G401.6 (cell line): Measurements from ENCODE around the gene SS18L1.

ENCODE experiments used
- FAIRE-seq: peaks from 2 replicates; lab custom pipeline; 2012; peaks lifted over from hg19 to GRCh38; lab: Jason Lieb, UNC

The SS18L1 gene

DNA sequence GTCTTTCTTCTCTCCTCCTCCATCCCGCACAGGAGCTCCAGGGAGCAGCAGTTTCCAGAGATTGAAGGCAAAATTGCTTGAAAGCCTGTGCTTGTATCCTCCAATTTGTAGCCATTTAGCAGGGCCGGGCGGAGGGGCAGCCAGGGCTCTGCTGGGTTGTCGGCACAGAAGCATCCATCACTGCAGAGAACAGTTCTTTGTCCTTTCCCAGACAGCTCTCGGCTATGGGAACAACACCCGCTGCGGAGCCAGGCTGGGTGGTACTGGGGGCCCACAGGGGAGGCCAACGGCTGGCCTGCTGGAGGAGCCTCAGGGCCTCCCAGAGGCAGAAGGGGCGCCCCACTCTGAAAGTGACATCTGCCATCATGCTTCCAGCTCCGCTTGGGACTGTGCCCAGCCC, 68.7 kb downstream of the SS18L1 start:
- no peak for FAIRE-seq

DNA sequence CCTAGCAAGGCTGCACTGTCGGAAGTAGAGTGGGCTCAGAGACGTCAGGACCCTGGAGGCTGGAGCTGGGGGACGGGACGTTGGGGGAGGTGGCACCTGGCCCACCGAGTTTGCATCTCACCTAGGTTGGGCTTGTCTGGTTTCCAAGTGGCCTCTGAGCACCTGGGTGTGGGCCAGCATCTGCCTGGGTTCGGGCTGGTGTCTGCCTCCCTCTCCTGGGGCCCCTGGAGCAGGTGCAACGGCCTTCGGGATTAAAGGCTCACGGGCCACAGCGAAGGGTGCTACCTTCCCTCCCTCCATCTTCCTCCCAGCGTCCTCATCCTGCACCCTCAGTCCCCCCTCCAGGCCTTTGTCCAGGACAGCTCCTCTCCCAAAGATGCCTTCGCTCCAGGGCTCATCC, 70.5 kb downstream of the SS18L1 start:
- no peak for FAIRE-seq

DNA sequence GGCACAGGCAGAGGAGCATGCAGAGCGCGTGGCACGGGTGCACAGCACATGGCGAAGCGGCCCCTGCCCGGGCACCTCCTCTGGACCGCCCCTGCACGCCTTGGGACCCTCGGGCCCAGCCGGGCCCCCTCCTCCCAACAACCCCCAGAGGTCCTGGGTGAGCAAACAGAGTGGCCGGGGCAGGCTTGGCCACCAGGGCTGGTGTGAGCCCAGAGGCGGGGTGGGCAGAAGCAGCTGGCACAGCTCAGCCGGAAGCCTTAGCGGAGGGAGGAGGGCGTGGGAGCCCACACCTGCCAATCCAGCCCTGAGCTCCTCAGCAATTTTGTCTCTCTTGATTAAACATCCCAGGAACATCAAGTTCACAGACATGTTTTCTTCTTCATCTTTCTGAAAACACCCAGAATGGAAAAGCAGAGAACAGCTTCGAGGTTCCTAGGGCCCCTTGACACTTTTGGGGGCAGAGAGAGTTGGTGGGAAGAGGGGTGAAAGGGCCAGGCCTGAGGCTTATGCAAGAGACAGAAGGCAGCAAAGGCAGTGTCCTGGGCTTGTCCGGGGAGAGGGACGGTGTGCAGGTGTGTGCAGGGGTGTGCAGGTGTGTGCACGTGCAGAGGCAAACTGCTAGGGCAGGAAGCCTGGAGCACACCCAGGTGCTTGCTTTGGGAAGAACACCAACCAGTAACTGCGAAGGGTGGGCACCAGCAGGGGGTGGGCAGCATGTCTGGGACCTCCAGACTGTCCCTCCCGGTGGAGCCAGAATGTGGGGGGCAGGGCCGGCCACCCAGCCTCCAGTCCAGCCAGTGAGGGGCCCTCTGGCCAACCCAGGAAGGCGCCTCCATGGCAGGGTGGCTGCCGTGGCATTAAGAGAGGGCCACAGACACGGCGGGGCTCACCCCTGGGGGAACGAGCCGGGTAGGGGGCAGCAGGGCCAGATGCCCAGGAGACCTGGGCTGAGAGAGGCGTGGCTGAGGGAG, 71.7 kb downstream of the SS18L1 start:
- no peak for FAIRE-seq

DNA sequence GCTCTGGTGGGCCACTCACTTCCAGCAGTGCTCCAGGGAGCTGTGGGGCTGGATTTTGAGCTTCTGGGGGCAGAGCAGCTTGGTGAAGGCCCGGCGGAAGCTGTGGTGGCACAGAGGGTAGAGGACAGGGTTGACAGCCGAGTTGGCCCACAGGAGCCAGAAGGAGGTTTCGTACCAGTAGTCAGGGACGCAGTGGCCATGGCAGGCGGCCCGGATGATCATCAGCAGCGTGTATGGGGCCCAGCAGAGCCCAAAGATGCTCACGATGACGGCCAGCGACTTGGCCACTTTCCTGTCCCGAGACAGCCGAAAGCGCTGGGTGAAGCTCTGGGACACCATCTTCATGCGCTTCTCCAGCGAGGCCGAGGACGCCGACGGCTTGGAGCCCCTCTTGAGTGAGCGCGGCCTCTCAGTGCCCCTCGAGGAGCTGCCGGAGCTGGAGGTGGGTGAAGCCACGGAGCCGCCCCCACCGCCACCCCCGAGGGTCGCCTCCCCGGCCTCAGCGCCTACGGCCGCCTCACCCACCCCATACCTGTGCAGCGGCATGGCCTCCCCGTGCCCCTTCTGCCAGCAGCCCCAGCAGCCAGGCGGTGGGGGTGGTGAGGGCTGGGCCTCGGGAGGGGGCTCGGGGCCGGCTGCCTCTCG, 72.5 kb downstream of the SS18L1 start:
- FAIRE-seq = no peak

DNA sequence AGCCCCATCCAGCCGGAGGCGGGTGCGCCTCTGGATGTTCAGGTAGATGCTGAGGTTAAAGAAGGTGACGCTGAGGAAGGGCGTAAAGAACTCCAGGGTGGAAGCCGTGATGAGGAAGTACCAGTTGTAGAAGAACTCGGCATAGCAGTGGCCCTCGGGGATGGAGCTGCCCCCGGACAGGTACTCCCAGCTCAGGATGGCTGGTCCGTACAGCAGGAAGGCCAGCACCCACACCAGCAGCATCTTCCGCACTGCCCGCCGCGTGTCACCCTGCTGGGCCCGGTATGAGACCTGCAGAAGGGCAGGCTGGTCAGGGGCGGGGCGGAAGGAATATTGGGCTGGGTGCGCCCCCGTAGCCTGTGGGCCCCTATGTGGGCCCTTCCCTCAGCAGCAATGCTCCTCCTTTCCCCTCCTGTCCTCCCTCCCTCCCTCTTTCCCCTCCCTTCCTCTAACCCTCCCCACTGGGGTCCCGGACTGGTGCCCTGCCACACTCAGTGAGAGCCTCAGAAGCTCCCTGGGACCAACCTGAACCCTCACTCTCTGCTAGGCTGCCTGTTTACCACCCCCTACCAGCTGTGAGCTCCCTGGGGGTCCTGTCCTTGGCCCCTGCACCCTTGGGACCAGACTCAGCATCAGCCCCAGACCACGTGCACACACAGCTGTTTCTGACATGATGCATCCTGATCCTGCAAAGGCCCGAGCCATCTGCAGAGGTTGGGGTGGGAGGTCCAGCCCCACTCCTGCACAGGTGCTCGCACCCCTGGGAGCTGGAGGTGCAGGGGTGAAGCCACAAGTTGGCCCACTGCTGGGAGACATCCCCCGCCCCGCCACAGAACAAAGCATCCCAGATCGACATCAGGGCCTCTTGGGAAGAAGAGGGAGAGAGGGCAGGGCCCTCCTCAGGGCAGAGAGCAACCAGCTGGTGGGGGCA, 73.3 kb downstream of the SS18L1 start:
- FAIRE-seq = no peak

DNA sequence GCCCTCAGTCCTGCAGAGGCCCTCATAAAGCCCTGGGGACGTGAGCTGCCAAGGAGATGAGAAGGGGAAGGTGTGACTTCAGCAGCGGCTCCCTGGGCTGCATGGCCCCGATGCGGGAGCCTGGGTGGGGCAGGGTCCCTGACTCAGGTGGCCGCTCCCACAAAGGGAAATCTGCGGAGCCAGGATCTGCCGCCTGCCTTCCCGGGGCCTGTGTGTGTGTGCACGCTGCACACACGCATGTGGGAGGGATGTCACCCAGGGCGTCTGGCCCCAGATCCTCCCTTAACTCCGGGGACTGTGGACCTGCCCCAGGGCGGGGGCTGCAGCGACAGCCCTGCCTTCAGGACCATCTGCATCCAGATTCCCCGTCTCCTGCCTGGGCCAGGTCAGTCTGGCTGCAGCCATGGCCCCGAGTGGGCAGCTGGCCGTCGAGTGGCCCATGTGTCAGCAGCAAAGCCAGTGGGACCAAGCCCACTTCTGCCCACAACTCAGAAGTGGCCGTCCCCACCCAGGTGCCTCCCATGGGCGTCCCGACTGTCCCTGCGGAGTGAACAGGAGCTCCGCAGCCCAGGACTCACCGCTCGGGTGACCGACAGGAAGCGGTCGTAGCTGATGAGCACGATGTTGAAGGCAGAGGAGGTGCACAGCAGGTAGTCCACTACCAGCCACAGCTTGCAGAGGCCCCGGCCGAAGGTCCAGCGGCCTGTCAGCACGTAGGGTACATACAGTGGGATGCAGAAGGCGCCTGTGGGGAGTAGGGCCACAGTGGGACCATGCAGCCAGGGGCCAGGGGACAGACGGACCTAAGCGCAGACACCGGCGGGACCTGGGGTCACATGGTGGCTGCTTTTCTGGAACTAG, 74.6 kb downstream of the SS18L1 start:
- no peak for FAIRE-seq

DNA sequence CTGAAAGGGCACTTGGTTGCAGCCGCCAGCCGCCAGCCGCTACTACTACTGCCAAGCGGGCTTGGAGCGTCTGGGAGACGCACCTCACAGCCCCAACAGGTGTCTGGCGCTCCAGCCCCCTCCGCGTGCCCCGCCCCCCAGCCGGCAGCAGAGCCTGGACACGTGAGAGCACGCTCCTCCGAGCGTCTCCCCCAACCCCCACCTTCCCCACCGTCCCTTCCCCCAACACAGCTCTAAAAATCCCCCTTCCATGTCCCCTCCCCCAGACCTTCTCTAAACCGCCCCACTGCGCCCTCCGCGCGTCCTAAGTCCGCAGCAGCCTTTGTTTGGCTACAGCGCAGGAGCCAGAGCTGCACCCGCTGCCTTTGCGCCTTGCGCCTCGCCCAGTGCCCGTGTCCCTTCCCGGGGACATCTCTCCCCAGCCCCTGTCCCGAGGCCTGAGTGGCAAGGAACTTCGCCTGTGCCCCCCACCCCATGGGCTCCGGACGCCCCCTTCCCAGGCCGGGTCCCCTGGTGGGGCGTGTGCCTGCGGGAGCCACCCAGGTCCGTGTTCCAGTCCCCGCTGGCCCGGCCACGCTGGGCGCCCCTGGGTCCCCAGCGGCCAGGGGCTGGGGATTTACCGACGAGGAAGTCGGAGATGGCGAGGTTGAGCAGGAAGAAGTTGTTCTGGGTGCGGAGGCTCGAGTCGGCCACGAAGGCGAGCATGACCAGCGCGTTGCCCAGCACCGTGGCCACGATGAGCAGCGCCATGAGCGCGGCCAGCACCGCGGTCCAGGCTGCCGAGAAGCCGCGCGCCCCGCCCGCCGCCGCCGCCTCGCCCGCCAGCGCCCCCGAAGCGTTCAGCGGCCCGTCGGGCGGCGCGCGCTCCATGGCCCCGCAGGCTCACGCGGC, 75.8 kb downstream of the SS18L1 start:
- no peak for FAIRE-seq

DNA sequence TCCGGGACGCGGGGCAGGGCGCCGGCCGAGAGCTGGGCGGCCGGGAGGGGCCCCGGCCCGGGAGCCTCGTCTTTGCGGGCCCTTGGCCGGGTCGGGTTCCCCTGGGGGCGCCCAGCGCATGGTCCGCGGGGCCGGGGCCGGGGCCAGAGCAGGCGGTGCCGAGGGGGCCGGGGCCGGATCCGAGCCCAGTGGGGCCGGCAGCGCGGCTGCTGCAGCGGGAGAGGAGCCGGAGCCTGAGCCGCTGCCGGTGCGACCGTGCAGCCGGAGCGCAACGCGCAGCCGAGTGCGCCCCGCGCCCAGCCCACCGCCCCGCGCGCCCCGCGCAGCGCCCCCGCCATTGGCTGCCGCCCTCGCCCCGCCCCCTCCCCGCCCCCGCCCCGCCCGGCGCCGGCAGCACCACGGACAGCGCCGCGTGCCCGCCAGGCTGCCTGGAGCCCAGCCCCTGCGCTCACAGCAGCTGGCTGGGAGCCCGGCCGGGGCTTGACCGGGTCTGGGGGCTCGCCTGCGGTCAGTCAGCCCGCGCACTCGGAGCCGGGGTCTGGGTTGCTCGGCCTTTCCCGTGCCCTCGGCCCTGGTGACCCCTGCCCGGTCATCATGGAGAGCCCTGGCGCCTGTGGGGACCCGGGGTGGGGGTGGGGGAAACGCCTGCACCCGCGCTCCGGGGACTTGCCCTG, 76.6 kb downstream of the SS18L1 start, which contains the start of gene HRH3:
TSS of gene HRH3 (minus strand) at position 287 of the 674 bp plus-strand sequence. CDS start 308 bp downstream, outside the sequence.
- FAIRE-seq = no peak

DNA sequence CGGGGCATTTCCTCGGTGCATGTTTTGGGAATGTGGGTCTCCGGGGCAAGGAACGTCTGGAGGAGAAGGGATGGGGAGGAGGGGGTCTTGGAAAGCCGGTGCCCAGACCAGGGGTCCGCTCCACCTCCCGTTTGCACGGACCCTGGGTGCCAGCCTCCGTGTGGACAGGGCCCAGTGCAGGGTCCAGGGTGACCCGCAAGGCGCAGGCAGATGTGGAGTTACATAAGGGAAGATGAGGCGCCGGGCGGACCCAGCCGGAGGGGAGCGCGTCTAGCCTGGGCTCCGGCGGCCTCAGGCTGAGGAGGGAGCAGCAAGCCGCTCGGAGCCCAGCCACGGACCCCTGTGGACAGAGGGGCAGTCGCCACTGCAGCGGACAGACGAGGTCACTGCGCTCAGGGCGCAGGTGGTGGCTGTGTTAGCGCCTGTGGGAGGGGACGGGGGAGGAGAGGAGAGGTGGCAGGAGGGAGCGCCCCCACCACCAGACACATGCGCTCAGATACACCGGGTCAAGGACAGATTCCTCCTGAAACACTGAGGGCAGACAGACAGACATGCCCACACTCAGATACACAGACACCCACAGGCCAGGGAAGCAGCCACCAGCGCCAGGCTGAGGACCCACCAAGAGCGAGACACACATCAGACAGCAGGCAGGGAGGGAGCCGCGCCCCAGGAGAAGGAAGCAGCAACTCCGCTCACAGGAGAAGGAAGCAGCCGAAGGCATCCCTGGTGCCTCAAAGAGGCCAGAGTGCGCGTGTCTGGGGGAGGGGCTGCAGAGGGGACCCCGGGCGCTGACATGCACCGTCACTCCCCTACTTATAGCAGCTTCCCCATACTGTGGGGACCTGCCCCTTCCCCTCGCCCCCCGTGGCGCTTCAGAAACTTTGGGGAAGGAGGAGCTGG, 77.3 kb downstream of the SS18L1 start:
- FAIRE-seq = no peak

DNA sequence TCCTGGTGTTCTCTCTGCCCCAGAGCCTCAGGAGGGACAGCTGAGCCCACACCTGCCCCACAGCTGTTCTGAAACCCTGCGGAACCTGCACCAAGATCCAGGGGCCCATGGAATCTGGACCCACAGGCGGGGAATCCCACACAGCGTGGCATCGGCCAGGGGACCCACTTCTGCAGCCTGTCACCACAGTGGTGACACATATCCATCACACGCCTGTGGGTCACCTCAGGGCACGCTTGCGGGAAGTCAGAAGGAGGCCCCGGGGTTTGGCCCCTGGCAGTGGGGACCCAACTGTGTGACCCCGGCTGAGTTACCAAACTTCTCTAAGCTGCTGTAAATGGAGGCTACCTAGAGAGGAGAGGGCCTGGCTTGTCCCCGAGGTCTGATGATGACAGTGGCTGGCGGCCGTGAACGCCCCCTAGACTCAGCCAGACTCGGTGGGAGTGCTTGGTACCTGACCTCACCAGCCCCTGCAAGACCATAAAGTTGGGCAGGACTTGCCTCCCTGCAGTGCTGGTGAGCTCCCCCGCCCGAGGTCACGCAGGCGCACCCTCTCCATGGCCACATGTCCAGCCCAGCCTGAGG, 78.8 kb downstream of the SS18L1 start:
- no peak for FAIRE-seq

DNA sequence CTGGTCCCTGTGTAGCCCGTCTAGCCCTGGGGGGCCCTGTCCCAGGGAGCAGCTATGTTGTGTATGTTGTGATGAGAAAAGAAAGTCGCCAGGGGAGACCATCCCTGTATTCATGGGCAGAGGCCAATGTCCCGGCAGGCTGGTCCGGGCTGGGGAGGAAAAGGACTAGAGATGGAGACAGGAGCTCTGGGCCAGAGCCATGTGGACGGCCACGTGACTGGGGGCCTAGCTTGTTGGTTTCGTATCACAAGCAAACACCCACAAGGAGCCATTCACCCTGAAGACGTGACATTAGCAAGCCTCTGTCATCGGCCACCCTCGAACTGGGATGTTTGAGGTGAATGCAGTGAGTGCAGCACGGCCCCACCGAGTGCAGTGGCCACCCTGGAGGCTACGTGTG, 79.4 kb downstream of the SS18L1 start:
- FAIRE-seq = no peak

DNA sequence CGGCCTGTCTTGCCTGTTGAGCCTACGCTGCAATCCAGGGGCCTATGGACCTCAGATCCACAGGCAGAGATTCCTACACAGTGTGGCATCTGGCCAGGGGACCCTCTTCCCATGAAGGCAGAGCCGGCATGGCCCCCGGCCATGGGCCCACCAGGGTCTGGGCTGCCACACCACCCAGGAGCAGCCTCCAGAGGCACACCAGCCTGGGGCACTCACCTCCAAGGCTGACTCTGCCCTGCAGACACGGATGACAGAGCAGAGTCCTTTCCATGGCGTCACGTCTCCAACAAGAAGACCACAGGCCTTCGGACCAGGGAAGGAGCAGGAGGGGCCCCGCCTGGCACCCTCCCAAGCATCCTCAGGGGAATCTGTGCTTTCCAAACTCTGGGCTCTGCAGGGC, 80.0 kb downstream of the SS18L1 start:
- FAIRE-seq = no peak

DNA sequence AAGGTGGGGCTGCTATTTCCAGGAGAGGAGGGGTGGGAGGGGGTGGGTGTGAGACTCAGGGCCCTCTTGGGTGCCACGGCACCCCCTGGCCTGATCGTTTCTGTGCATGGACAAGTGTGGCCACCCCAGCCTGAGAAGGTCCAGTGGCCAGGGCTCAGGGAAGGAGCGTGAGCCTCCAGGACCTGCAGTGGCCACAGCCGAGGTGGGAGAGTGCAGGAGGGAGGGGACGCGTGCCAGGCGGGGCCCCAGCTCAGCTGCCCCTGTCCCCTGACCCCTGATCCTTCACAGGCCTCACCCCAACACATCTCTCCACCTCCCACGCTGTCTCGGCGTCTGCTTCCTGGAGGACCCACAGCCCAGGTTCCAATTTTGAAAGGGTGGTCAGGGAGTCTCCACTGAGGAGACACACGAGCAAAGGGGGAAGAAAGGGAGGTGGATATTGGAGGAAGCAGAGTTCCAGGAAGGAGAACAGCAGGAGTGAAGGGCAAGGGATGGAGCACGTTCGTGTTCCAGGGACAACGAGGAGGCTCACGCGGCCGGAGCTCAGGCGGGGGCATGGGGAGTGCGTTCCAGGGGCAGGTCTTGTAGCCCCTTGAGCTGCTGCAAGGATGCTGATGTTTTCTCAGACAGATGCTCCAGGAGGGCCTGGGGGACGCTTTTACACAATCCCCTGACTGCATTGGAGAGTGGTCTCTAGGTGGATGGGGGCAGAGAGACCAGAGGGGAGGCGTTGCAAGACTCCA, 80.7 kb downstream of the SS18L1 start:
- no peak for FAIRE-seq

DNA sequence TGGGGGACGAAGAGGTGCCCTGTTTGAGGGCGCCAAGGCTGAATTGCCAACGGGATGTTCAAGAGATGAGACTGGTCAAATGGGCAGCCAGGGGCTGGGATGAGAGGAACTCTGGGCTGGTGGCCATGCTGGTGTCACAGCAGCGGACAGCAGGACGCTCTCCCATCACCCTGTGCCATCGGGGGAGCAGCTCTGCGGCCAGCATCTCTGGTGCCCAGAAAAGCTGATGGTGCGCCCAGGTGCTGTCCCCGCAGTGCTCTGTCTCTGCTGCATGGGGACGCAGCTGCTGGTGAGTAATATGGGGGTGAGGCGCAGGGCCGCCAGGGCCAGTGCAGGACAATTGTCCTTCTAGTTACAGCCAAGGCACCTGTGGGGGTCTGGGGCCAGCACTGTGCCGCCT, 81.5 kb downstream of the SS18L1 start:
- FAIRE-seq = no peak

DNA sequence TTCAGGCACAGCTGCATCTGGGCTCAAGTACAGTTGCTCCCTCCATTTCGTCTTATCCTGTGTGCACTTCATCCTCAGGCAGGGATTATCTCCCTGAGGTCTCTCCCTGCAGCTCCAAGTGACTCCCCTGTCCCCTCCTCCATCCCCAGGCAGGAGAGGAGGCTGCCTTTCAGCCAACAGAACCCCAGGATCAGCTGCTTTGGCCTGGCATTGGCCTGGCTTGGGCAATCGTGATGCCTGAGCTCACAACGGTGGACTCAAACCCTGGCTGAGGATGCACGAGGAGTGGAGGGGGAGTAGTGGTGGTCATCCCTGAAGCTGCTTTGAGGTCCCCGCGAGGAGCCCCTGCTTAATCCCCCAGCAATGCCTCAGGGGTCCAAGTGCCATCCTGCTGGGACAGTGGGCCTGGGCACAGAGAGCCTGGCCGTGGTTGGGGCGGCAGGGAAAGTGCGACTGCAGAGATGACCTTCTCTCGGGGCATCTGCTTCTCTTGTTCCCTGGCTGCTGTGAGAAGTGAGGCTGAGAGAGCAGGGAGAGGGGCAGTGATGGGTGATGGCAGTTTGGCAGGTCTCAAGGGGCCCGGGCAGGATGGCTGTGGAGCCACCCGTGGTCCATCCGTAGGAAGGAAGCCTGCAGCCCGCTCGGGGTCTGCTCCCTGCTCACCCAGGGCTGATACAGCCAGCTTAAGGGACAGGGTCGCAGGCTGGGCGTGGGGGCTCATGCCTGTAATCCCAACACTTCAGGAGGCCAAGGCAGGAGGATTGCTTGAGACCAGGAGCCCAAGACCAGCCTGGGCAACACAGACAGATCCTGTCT, 82.5 kb downstream of the SS18L1 start:
- FAIRE-seq = no peak

DNA sequence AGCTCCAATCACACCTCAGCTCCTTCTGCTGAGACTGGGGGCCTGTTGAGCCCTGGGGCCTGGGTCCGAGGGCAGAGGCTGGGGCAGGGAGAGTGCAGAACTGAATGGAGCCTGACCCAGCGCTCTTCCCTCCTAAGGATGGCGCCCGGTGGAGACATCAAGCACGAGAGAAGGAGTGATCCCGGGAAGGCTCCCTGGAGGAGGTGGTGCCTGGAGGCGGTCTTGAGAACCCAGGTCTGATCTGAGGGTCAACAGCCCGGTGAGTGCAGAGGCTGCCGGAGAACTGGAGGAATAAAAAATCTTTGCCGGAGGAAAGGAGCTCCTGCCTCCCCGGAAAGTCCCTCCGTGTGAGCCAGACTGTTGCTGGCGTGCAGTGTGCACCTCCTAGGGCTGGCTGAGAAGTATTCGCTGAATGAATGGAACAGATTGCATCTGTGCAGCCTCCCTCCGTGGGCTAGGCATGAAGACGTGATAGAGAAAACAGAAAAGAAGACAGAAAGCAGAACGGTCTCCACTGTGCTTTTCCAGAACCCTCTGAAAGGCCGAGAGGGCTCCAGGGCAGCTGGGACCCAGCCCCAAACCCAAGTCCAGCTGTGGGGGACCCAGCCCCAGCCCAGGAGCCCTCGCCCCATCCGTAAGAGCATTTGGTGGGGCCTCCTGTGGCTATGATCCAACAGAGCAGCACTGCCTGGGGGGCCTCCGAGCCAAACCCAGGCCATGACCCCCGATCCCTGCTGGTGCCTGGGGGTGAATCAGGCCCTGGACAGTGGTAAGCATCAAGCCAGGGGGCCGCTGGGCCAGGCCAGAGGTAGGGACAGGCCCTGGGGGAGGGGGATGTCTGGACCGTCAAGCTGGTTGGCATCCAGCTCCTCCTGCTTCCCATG, 83.4 kb downstream of the SS18L1 start:
- FAIRE-seq = no peak
